NCI-H524 (cell line): ENCODE data around the gene ZGPAT.

Experiments used
- DNase-seq, 2 experiments: peaks; one replicate each; lab custom pipeline; 2025; lab: John Stamatoyannopoulos, UW

ZGPAT gene

GRCh38 chr20:63745424-63745805, 37.6 kb downstream of the ZGPAT start:
- DNase-seq = no peak

DNA sequence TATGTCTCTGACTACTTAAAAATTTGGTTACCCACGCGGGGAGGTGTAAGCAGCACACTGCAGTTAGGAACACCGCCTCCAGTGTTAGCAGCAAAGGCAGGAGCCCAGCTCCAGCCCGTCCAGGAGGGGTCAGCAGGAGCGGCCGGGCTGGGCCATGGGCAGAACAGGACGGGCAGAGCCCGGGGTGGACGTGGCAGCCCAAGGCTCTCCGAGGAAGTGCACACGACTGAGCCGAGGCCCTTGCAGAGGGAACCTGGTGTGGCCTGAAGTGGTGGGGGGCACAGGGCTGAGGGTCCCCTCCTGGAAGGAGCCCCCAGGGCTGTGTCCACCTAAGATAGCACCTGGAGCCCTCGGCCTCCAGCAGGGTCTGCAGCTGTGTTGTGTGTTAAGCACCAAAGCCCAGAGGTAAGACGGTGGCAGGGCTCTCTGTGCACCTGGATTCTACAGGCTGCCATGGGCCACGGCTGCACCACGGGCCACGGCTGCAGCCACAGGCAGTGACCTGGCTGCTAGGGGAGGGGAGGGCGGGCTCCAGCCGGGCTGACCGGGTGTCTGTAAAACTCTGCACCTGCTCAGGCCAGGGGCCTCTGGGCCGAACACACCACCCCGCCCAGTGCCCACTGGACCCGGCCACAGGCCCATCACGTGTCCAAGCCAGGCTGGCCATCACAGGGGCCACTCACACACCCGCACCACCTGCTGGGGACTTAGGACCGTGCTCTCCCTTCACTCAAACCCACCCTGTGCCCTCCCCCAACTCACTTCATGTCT, 38.3 kb downstream of the ZGPAT start:
- DNase-seq = no peak

DNA sequence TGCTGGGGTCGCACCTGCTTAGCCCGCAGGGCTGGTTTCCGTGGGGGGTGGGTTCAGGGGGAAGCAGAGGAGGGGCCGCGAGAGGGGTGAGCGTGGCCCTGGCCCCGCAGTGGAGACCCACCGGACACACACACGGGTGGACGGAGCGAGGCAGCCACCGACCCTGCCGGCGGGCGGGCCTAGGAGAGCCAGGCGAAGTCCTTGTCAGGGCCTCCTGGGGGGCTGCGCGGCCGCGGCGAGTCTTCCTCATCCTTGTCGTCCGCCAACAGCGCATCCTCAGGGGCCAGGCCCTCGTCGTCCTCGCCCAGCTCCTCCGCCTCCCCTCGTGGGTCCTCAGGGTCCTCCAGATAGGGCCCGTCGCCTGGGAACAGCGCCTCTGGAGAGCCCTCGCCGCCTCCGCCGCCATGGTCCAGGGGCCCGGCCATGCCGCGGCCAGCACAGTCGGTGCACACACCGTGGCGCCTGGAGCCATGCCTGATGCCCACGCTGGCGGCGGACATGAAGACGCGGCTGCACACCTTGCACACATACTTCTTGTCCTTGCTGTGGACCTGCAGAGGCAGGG, 39.0 kb downstream of the ZGPAT start:
- no peak for DNase-seq

DNA sequence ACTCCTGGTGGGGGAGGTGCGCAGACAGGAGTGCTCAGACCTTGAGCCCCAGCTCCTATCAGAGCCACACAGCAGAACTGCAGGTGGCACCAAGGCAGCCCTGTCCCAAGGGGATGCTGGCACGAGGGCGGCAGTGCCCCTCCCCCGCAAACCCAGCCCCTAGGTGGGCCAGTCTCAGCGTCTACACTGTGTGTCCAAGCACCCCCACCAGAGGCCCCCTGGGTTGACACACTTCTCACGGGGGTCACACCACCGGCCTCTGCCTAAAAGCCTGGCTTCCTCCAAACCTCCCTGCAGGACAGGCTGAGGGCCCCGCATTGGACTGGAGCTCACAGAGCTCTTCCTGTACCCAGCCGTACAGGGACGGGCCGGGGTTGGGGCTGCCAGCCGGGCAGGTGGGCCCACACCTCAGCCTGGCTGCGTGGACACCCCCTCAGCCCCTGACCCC, 39.8 kb downstream of the ZGPAT start:
- no peak for DNase-seq

DNA sequence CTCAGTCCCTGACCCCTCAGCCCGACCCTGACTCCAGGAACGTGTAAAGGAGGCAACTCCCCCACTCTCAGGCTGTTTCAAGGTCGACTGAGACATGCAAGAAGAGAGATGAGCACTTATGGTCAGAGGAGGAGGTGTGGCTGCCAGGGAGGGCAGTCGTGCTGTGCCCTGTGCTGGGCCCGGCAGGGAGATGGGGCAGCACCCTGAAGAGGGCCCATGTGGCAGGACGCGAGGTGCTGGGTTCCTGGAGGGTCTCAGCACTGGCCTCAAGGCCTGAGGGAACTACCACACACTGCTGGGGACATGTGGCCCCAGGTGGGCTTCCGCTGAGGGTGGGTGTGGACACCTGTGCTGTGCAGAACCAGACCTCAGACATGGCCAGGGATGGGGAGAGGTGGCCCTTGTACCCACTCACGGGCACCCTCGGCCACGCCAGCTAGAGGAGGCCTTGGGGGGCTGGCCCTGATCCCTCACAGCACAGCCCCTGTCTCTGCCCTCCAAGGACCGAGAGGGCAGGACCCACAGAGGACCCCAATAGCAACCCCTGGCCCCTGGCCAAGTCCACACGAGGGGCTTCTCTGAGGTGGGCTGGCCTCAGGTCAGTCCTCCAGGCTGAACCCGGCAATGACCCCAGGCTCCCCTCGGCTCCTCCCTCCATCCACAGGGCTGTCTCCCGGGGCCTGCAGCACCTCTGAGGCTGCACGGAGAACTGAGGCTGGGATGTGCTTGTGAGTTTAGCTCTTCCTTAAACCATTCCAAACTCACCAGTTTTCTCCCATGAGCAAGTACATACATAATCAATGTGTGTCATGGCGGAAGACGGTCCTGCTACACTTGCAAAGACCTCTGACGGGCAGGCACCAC, 40.5 kb downstream of the ZGPAT start:
- DNase-seq = no peak

GRCh38 chr20:63748934-63749270, 41.1 kb downstream of the ZGPAT start:
- DNase-seq = no peak

DNA sequence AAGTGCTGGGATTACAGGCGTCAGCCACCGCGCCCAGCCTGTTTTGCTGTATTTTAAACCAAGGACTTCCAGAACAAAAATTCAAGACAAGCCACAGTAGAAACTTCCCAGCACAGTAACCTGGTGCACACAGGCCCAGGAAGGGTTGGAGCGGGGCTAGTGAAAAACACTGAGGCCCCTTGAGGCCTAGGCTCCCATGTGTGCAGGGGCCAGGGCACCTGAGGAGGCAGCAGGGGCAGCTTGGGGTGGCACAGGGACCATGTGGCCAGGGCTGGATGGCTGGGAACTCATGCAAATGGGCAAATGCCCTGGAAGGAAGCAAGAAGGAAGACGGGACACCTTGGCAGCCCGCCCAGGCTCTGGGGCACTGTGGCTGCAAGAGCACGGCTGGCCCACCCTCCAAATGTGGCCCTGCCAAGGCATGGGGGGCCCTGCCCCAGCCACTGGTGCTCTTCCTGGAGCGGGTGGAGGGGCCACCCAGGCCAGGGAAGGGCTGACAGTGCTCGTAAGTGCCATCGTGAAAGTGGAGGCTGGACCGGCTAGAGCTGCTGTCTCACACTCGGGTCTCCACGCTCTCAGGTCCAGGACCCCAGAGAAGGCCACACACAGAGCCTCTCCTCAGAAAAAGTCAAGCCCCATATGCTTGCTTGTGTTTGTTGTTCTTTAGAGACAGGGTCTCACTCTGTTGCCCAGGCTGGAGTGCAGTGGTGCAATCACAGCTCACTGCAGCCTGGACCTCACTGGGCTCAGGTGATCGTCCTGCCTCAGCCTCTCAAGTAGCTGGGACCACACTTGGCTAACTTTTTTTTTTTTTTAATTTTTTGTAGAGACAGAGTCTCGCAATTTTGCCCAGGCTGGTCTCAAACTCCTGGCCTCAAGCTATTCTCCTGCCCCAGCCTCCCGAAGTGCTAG, 42.0 kb downstream of the ZGPAT start:
- no peak for DNase-seq

DNA sequence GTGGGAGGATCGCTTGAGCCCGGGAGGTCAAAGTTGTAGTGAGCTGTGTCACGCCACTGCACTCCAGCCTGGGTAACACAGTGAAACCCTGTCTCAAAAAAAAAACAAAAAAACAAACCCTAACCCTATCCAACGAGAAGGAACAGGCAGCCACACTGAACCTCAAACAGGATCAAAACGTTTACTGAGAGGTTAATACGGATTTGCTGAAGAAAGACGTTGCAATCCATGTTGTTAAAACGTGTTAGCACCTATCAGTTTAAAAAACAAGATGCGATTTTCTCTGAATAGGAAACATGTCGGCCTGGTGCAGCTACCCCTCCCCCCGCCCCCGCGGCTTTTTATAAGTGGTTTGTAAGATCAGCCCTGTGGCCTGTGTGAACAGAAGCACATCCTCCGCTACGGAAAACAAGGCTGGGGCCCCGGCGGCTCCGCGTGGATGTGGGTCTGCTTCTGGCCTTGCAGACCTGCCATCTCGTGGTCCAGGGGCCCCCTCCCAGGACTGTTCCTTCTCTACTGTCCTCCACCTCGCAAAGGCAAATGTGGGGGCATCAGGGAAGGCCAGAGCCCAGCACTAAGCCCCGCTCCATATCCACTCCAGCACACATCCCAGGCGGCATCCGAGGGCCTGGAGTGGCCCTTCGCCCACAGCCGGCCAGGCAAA, 43.1 kb downstream of the ZGPAT start:
- no peak for DNase-seq

GRCh38 chr20:63751471-63752271, 43.8 kb downstream of the ZGPAT start:
- DNase-seq = no peak

- DNase-seq = no peak
Measured at GRCh38 chr20:63752411-63753101, 44.7 kb downstream of the ZGPAT start.

GRCh38 chr20:63753381-63753780, 45.5 kb downstream of the ZGPAT start:
- DNase-seq = no peak

DNA sequence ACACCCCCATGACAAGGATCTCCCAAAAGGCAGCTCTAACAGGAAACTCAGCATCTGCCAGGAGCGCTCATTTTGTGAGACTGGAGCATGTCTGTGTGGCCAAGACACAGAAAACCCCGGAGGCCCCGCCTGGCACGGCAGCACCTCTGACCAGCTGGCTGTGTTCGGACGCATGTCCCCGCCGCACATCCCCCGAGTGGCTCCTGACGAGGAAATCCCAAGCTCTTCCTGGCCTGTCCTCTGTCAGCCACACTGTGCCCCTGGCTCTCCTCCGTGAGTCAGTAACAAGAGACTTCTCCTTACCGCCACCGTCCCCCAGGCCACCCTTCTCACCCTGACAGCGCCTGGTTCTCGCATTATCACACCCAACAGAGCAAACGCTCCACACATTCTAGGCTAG, 46.2 kb downstream of the ZGPAT start:
- no peak for DNase-seq

DNA sequence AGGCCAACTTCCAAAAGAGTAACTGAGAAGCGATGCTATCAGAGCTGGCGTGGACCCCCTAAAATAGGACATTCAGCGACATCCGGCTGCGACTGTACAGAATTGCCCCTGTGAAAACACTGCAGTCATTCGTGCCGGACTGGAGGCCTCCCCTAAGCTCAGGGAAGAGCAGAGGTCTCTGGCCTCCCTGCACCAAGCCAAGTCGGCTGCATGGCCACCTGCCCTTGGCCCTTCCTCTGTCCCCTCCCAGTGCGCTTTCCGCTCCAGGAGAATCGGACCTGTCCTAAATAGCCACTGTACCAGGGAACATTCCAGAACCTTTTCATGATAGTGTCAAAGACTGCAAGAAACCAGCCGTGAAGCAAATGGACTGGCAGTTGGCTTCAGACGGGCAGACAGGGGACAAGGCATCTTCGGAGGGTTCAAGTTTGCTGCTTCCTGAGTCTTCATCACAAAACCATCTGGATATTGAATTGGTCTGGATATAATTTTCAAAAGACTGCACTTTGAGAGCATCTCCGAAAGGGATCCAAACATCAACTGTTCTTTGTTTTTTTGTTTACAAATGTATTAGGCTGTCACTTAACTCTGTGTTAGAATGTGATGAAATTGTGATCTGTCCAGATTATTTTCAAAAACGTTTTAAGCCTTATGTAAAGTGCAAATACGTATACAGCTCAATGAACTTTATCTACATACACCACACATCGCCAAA, 48.3 kb downstream of the ZGPAT start:
- no peak for DNase-seq

DNA sequence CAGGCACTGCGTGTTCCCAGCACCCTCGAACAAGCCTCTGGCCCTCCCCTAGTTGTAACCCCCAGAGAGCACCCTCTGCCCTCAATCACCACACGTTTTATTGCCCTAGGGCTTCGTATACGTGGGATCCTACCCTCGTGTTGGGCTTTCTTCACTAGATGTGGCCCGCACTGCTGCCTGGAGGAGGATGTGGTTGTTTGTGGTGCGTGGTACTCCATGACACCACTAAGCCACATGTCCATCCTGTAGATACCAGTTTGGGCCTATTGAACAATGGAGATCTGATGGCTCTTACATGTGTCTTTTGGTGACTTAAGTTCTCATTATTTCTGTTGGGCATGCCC, 48.8 kb downstream of the ZGPAT start:
- DNase-seq = no peak

DNA sequence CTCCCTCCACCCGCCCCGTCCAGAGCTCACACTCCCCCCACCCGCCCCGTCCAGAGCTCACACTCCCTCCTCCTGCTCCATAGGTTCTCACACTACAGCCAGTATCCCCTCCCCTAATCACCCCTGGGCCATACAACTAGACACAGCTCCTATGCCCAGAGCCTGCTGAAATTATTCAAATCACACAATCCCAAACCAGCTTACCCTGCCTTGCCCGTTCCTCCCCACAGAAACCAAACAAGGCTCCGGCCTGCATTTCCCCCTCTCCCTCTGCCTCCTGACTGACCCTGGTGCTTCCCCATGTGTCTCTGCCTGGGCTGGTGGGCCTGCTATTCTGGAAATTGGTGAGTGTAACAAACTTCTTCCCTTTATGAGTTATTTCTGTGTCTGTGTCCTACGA, 50.3 kb downstream of the ZGPAT start:
- no peak for DNase-seq

DNA sequence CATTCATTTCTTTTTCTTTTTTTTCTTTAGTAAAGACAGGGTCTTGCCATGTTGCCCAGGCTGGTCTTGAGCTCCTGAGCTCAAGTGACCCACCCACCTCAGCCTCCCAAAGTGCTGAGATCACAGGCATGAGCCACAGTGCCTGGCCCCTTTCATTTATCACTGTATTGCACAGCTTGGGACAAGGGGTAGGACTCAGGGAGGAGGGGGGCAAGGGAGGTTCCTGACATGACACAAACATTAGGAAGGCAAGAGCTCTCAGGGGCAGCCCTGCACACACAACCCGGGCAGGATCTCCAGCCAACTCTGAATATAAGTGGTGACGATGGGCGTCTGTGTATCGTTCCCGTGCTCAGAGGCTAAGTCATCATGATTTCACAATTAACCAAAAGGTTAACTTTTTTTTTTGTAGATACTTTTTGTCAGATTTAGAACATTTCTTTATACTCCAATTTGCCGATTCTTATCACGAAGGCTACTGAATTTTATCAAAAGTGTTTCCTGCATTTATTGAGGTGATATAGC, 51.6 kb downstream of the ZGPAT start:
- DNase-seq = no peak

- no peak for DNase-seq
Measured at GRCh38 chr20:63765082-63765873, 57.4 kb downstream of the ZGPAT start.

DNA sequence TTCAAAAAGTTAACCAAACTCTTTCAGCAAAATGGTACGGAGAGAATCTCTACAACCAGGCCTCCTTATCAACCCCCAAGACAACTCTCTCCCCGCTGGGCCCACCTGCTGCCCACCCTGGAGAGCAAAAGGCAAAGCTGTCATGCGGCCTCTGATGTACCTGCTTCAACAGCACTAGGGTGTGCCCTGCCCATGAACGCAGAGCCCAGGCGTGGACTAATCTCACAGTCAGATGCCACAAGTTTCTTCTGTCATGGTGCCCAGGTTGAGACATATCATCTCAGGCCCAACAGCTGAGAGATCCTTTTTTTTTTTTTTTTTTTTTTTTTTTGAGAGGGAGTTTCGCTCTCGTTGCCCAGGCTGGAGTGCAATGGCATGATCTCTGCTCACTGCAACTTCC, 58.1 kb downstream of the ZGPAT start:
- no peak for DNase-seq
